GM12878 (cell line): Measurements from ENCODE around the gene ASPHD1. TPM values are rescaled to one million over a fixed set of nuclear protein-coding genes. Genes with fewer than 3 reads are reported as not detected.
A peak's percentile ranks its signal among the peaks of the same experiment; 100 is the strongest.

Experiments
- ATAC-seq: fragments of 200-7000 bp; cut with Tn5 transposase; 3 replicates; pipeline ENCODE4 v1.9.1; 2020; ENCODE audit warnings: mild to moderate bottlenecking, moderate library complexity
- BruUV-seq: library from RNA; stranded (reverse); fragments of 400-500 nt; replicated peaks from 2 replicates; lab custom pipeline; 2021; lab: Mats Ljungman, UMichigan
- CTCF ChIA-PET: fragments of 300-600 bp; sonication (Branson Sonifier 250); formaldehyde crosslinking; extraction: SDS; loops from one replicate; lab custom pipeline; 2021; ENCODE audit warnings: inconsistent platforms; lab: Yijun Ruan, JAX
- POLR2A ChIA-PET: fragments of 350-600 bp; formaldehyde crosslinking; extraction: SDS; loops from one replicate; lab custom pipeline; 2021; ENCODE audit warnings: inconsistent platforms; lab: Charles Lee
- RAD21 ChIA-PET: fragments of 300-600 bp; sonication (Branson Sonifier 250); formaldehyde crosslinking; loops from one replicate; lab custom pipeline; 2023; ENCODE audit warnings: antibody characterized with exemption; ENCODE audit not compliant: unreplicated experiment; lab: Charles Lee
- SMC1A ChIA-PET: fragments of 300-600 bp; sonication (Branson Sonifier 250); formaldehyde crosslinking; loops from one replicate; lab custom pipeline; 2023; ENCODE audit not compliant: unreplicated experiment, uncharacterized antibody; lab: Charles Lee
- DNase-seq: peaks from one replicate; pipeline ENCODE4 v3.0.0-alpha.2; 2011; ENCODE audit warnings: low read depth, low spot score
- FAIRE-seq: peaks from 3 replicates; lab custom pipeline; 2011; peaks lifted over from hg19 to GRCh38; lab: Jason Lieb, UNC
- H2AFZ ChIP-seq: 2 replicates; pipeline ENCODE4 v1.6.0; 2011; ENCODE audit warnings: low read depth, low read length, control low read depth; ENCODE audit not compliant: control insufficient read depth
- H3K27ac ChIP-seq: 2 replicates; pipeline ENCODE4 v1.5.1; 2011; ENCODE audit warnings: control low read depth; ENCODE audit not compliant: control insufficient read depth, insufficient read depth
- H3K27me3 ChIP-seq, 2 experiments: replicated peaks in 1 of 2; 2 replicates each; pipeline versions ENCODE4 v1.6.0 to v1.6.1; 2011; ENCODE audit warnings: low read length in 1 of 2; ENCODE audit not compliant: control insufficient read depth in 2 of 2, insufficient read depth in 2 of 2
- H3K36me3 ChIP-seq, 2 experiments: 2 replicates each; pipeline ENCODE4 v1.5.1; 2011; ENCODE audit warnings: low read length in 1 of 2; ENCODE audit not compliant: control insufficient read depth in 2 of 2, insufficient read depth in 2 of 2
- H3K4me1 ChIP-seq: 2 replicates; pipeline ENCODE4 v1.6.1; 2011; ENCODE audit warnings: mild to moderate bottlenecking, low read length, moderate library complexity, mixed read lengths; ENCODE audit not compliant: control insufficient read depth, insufficient read depth
- H3K4me2 ChIP-seq: 2 replicates; pipeline ENCODE4 v1.6.0; 2011; ENCODE audit warnings: control low read depth; ENCODE audit not compliant: control insufficient read depth, insufficient read depth
- H3K4me3 ChIP-seq: fragments of 200-600 bp; sonication (generic); 2 replicates; pipeline ENCODE4 v1.5.1; 2016
- H3K79me2 ChIP-seq: 2 replicates; pipeline ENCODE4 v1.6.0; 2011; ENCODE audit warnings: low read length; ENCODE audit not compliant: control insufficient read depth, insufficient read depth
- H3K9ac ChIP-seq: 2 replicates; pipeline ENCODE4 v1.8.0; 2011; ENCODE audit warnings: low read length, control low read depth, mixed read lengths; ENCODE audit not compliant: control insufficient read depth, insufficient read depth
- H3K9me3 ChIP-seq: replicated peaks from 3 replicates; pipeline ENCODE4 v1.5.1; 2011; ENCODE audit warnings: mild to moderate bottlenecking, low read length; ENCODE audit not compliant: control insufficient read depth, insufficient read depth
- H4K20me1 ChIP-seq: 2 replicates; pipeline ENCODE4 v1.6.0; 2011; ENCODE audit not compliant: control insufficient read depth, insufficient read depth
- IKZF1 ChIP-seq: fragments of 450-650 bp; conservative IDR thresholded peaks from 2 replicates; pipeline ENCODE4 v1.6.1; 2017; ENCODE audit warnings: antibody characterized with exemption, mild to moderate bottlenecking
- IKZF2 ChIP-seq, 2 experiments: fragments of 450-650 bp; IDR thresholded peaks; 2 replicates each; pipeline ENCODE4 v1.6.1; 2017; ENCODE audit warnings: mild to moderate bottlenecking in 2 of 2, moderate library complexity in 2 of 2
- MEF2A ChIP-seq: IDR thresholded peaks from 2 replicates; pipeline ENCODE4 v1.6.1; 2011; ENCODE audit warnings: low read depth, mild to moderate bottlenecking, low read length, moderate library complexity; ENCODE audit not compliant: insufficient read depth
- MYB ChIP-seq: fragments of 150-350 bp; IDR thresholded peaks from 2 replicates; pipeline ENCODE4 v1.6.1; 2014; ENCODE audit warnings: mild to moderate bottlenecking, low read depth, low read length, borderline replicate concordance
- POLR2A ChIP-seq: IDR thresholded peaks from 2 replicates; pipeline ENCODE4 v1.6.1; 2011; ENCODE audit warnings: low read depth, mild to moderate bottlenecking, low read length
- POLR2AphosphoS2 ChIP-seq: IDR thresholded peaks from 2 replicates; pipeline ENCODE4 v1.6.1; 2011; ENCODE audit warnings: low read depth, mild to moderate bottlenecking, low read length, improper control_type of control experiment, moderate library complexity
- SMAD5 ChIP-seq: IDR thresholded peaks from 2 replicates; pipeline ENCODE4 v1.6.1; 2016; ENCODE audit warnings: antibody characterized with exemption, low read depth
- WGBS: methylation state at CpG from one replicate; pipeline ENCODE4 v1.1.6; 2016; ENCODE audit warnings: low lambda C conversion rate; ENCODE audit not compliant: insufficient replicate concordance, insufficient coverage; ENCODE audit errors: missing lambda C conversion rate; 5-methylcytosine and 5-hydroxymethylcytosine counted together
- in situ Hi-C: fragments of 300-500 bp; cut with MboI; formaldehyde crosslinking; loops from 9 replicates; pipeline ENCODE4 v1.14.3; 2018; ENCODE audit warnings: mixed read lengths
- intact Hi-C: fragments of 100-400 bp; cut with micrococcal nuclease; formaldehyde crosslinking; loops from one replicate; pipeline ENCODE4 v1.14.2; 2022; ENCODE audit not compliant: unreplicated experiment
- polyA plus RNA-seq, 11 experiments: library from polyadenylated mRNA; depleted of rRNA in 4 of 11; unstranded in 6 of 11; stranded (reverse) in 5 of 11; fragments of >200 nt; fragmentation: Nextera tagmentation in 4 of 11; fragmentation: Illumina TruSeq in 1 of 11; extraction: Ambion mirVana in 4 of 11; extraction: Trizol in 1 of 11; gene quantifications; 1 replicate in 1 of 11; 2 replicates in 10 of 11; pipeline versions ENCODE4 v1.2.1 to v1.2.3, GENCODE V29; 2011 to 2016; ENCODE audit warnings: inconsistent platforms in 2 of 11, missing spikeins in 2 of 11, low read depth in 1 of 11
- total RNA-seq, 4 experiments: library from RNA; depleted of rRNA in 3 of 4; stranded (reverse); fragments of >200 nt in 3 of 4; fragmentation: Illumina TruSeq in 1 of 4; extraction: Trizol in 1 of 4; gene quantifications; 2 replicates each; pipeline versions ENCODE4 v1.2.1 to v1.2.3, GENCODE V29; 2013 to 2021
- TF ChIP-seq, protein P1 (sequence below): fragments of 450-650 bp; formaldehyde crosslinking; IDR thresholded peaks from 2 replicates; pipeline ENCODE4 v1.4.0; 2022; ENCODE audit warnings: mild to moderate bottlenecking, moderate library complexity
- TF ChIP-seq, protein P2 (sequence below): fragments of 450-650 bp; IDR thresholded peaks from 2 replicates; pipeline ENCODE4 v1.6.1; 2017; ENCODE audit warnings: mild to moderate bottlenecking, moderate library complexity
- TF ChIP-seq, protein P3 (sequence below): fragments of 450-650 bp; IDR thresholded peaks from 2 replicates; pipeline ENCODE4 v1.6.1; 2017; ENCODE audit warnings: low read depth, mild to moderate bottlenecking, moderate library complexity

ASPHD1 gene
- total and polyA plus RNA-seq, 10 of the 15 experiments (the other 5 are each of a cell fraction or from before 2014, with no cell fraction given), result not detected

DNA sequence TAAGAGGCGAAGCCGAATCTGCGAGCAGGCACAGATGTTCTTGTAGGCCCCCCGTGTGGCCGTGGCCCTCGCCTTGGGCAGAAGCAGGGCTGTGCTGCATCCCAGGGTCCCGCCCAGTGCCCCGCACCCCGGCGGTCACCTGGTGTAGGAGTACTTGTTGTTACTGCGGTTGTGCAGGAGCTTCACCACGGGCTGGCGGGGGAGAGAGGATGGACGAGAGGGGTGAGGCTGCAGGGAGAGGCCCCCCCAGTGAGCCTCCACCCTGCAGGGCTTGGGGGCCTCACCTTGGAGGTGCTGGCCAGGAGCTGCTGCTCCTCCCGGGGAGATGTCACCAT is 11.4 kb downstream of the ASPHD1 start (continued):
- TF ChIP-seq, protein P1, sequence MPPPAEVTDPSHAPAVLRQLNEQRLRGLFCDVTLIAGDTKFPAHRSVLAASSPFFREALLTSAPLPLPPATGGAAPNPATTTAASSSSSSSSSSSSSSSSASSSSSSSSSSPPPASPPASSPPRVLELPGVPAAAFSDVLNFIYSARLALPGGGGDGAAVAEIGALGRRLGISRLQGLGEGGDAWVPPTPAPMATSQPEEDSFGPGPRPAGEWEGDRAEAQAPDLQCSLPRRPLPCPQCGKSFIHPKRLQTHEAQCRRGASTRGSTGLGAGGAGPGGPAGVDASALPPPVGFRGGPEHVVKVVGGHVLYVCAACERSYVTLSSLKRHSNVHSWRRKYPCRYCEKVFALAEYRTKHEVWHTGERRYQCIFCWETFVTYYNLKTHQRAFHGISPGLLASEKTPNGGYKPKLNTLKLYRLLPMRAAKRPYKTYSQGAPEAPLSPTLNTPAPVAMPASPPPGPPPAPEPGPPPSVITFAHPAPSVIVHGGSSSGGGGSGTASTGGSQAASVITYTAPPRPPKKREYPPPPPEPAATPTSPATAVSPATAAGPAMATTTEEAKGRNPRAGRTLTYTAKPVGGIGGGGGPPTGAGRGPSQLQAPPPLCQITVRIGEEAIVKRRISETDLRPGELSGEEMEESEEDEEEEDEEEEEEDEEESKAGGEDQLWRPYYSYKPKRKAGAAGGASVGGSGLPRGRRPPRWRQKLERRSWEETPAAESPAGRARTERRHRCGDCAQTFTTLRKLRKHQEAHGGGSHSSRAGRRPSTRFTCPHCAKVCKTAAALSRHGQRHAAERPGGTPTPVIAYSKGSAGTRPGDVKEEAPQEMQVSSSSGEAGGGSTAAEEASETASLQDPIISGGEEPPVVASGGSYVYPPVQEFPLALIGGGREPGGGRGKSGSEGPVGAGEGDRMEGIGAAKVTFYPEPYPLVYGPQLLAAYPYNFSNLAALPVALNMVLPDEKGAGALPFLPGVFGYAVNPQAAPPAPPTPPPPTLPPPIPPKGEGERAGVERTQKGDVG (CRISPR knock-in tag), result no peak
- TF ChIP-seq MEF2A, result no peak

DNA sequence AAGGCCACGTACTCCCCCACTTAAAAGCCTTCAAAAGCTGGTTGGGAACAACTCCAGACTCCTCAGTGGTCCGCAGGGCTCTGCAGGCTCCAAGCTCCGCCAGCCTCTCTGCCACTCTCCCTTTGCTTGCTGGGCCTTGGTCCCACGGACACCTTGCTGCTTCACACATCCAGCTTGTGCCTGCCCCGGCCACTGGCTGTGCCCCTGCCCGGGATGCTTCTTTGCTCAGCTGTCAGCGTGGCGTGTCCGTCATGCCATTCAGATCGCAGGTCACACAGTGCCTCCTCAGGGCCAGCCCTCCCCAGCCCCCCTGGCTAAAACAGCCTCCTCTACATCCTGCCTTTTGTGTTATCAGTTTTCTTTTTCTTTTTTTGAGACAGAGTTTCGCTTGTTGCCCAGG is 11.8 kb downstream of the ASPHD1 start:
- WGBS, result 89% methylated on average over 11 of the region's 11 CpGs
- ChIA-PET POLR2A (no interaction called here), SMC1A (no interaction called here)
- Histone ChIP-seq H2AFZ (no peak overlapping the region), H3K4me1 (no peaks in the 10 kb centered on the region), H3K79me2 (no peaks in the 10 kb centered on the region), H3K9me3 (no peaks in the 10 kb centered on the region), H3K36me3 (peaks cover 0 to 2% of the 10 kb centered on the region in 2 experiments; a peak in 2 of 4 replicates)
- TF ChIP-seq IKZF1 (no peak), IKZF2 (IDR thresholded peaks at IDR 0.05) (no peak), MYB (no peak), SMAD5 (no peak), POLR2A (0 out of 2 replicates have a peak, but pooled peaks have one; percentile 31), POLR2AphosphoS2 (no peak)
- TF ChIP-seq, protein P2, sequence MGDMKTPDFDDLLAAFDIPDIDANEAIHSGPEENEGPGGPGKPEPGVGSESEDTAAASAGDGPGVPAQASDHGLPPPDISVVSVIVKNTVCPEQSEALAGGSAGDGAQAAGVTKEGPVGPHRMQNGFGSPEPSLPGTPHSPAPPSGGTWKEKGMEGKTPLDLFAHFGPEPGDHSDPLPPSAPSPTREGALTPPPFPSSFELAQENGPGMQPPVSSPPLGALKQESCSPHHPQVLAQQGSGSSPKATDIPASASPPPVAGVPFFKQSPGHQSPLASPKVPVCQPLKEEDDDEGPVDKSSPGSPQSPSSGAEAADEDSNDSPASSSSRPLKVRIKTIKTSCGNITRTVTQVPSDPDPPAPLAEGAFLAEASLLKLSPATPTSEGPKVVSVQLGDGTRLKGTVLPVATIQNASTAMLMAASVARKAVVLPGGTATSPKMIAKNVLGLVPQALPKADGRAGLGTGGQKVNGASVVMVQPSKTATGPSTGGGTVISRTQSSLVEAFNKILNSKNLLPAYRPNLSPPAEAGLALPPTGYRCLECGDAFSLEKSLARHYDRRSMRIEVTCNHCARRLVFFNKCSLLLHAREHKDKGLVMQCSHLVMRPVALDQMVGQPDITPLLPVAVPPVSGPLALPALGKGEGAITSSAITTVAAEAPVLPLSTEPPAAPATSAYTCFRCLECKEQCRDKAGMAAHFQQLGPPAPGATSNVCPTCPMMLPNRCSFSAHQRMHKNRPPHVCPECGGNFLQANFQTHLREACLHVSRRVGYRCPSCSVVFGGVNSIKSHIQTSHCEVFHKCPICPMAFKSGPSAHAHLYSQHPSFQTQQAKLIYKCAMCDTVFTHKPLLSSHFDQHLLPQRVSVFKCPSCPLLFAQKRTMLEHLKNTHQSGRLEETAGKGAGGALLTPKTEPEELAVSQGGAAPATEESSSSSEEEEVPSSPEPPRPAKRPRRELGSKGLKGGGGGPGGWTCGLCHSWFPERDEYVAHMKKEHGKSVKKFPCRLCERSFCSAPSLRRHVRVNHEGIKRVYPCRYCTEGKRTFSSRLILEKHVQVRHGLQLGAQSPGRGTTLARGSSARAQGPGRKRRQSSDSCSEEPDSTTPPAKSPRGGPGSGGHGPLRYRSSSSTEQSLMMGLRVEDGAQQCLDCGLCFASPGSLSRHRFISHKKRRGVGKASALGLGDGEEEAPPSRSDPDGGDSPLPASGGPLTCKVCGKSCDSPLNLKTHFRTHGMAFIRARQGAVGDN, result no peak
- TF ChIP-seq, protein P3, sequence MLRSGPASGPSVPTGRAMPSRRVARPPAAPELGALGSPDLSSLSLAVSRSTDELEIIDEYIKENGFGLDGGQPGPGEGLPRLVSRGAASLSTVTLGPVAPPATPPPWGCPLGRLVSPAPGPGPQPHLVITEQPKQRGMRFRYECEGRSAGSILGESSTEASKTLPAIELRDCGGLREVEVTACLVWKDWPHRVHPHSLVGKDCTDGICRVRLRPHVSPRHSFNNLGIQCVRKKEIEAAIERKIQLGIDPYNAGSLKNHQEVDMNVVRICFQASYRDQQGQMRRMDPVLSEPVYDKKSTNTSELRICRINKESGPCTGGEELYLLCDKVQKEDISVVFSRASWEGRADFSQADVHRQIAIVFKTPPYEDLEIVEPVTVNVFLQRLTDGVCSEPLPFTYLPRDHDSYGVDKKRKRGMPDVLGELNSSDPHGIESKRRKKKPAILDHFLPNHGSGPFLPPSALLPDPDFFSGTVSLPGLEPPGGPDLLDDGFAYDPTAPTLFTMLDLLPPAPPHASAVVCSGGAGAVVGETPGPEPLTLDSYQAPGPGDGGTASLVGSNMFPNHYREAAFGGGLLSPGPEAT, result no peak
- TF ChIP-seq, all 136 proteins: peak for 1
- H3K27ac ChIP-seq, result no peak overlapping the region
- no peak overlapping the region for H3K4me2 ChIP-seq
- RAD21 ChIA-PET, result no interaction called here
- H4K20me1 ChIP-seq, result no peaks in the 10 kb centered on the region
- FAIRE-seq, result no peak
- CTCF ChIA-PET, result no interaction called here
- no peak for DNase-seq
- in situ Hi-C loops, result no loop called here
- no peak for ATAC-seq
- no peaks in the 10 kb centered on the region for H3K27me3 ChIP-seq
- no peak overlapping the region for H3K4me3 ChIP-seq
- no peak overlapping the region for H3K9ac ChIP-seq
- intact Hi-C loops, result no loop called here
- BruUV-seq, result no TSS peak
